Aorta (tissue), 5 donors: ENCODE results near the gene ETS1. TPM values are rescaled to one million over a fixed set of nuclear protein-coding genes. Genes with fewer than 3 reads are reported as not detected.

Experiments
- ATAC-seq: fragments of 200-7000 bp; cut with Tn5 transposase; one replicate; pipeline ENCODE4 v1.9.1; 2022; ENCODE audit warnings: moderate library complexity; ENCODE audit not compliant: low FRiP score
- DNase-seq, 2 donors: peaks; one replicate each; pipeline ENCODE4 v3.0.0-alpha.2; 2020
- H3K27ac ChIP-seq, 2 donors: one replicate each; pipeline ENCODE4 v1.5.1; 2013; ENCODE audit warnings: low read length in 2 of 2, mild to moderate bottlenecking in 2 of 2, moderate library complexity in 2 of 2, control low read depth in 1 of 2, inconsistent platforms in 1 of 2, low read depth in 1 of 2
- H3K27me3 ChIP-seq, 2 donors: one replicate each; pipeline ENCODE4 v1.6.1; 2013; ENCODE audit warnings: control low read depth in 1 of 2, low read length in 1 of 2, mild to moderate bottlenecking in 1 of 2, moderate library complexity in 1 of 2; ENCODE audit not compliant: insufficient read depth in 2 of 2, control insufficient read depth in 1 of 2
- H3K36me3 ChIP-seq, 2 donors: one replicate each; pipeline ENCODE4 v1.6.1; 2013; ENCODE audit warnings: control low read depth in 1 of 2, low read length in 1 of 2, mild to moderate bottlenecking in 1 of 2; ENCODE audit not compliant: insufficient read depth in 2 of 2, control insufficient read depth in 1 of 2
- H3K4me1 ChIP-seq, 2 donors: one replicate each; pipeline ENCODE4 v1.6.1; 2013; ENCODE audit warnings: low read length in 2 of 2, control low read depth in 1 of 2, mild to moderate bottlenecking in 1 of 2, moderate library complexity in 1 of 2; ENCODE audit not compliant: insufficient read depth in 2 of 2, control insufficient read depth in 1 of 2
- H3K4me3 ChIP-seq, 2 donors: one replicate each; pipeline ENCODE4 v1.5.1; 2013; ENCODE audit warnings: low read length in 2 of 2, control low read depth in 1 of 2, mild to moderate bottlenecking in 1 of 2
- H3K9me3 ChIP-seq: one replicate; pipeline ENCODE4 v1.6.1; 2013; ENCODE audit warnings: mild to moderate bottlenecking, low read length; ENCODE audit not compliant: control insufficient read depth
- WGBS, 2 donors: extraction: QIAGEN DNeasy Blood & Tissue Kit; methylation state at CpG; one replicate each; pipeline ENCODE4 v1.1.7; 2013; 5-methylcytosine and 5-hydroxymethylcytosine counted together
- intact Hi-C, 2 donors: fragments of 100-400 bp; cut with DNase I; formaldehyde crosslinking; loops; one replicate each; pipeline versions ENCODE4 v1.14.2 to v1.15.0; 2022
- polyA plus RNA-seq, 2 donors: library from polyadenylated mRNA; stranded (reverse); fragments of 200-250 nt; gene quantifications; one replicate each; pipeline ENCODE4 v1.2.3, GENCODE V29; 2013
- total RNA-seq, 2 donors: library from RNA; stranded (reverse); fragmentation: NEBNext Ultra II Directional; extraction: Animal tissue kit (Norgen Biotek cat#: 25700); gene quantifications; one replicate each; pipeline ENCODE4 v1.2.1, GENCODE V29; 2021
- donor health status: healthy with polysubstance abuse.
- donor health status: Bipolar disorder and iron deficiency.
- donor health status: DM: no; HTN: no; CAD: no.
- donor health status: DM: no; HTN: no; CAD: no.
- donor health status: DM: yes; HTN: yes; CAD: no.

ETS1 gene
- total and polyA plus RNA-seq, 4 donors = 17.8 to 125 (median 69.8) TPM

- no peak overlapping the region for H3K27ac ChIP-seq
- ATAC-seq (no peak), DNase-seq (no peak)
- H3K36me3 ChIP-seq = no peaks in the 10 kb centered on the region
- intact Hi-C loops = no loop called here
- H3K4me1 ChIP-seq = no peaks in the 10 kb centered on the region
- 5 to 8% methylated on average over 1 of the region's 1 CpG for WGBS, 2 donors
- H3K27me3 ChIP-seq = no peaks in the 10 kb centered on the region
- no peak overlapping the region for H3K4me3 ChIP-seq
- no peaks in the 10 kb centered on the region for H3K9me3 ChIP-seq
Measured at GRCh38 chr11:128525411-128526243, 61.7 kb downstream of the ETS1 start.

- no peak for ATAC-seq
Measured at GRCh38 chr11:128524172-128524571, 63.2 kb downstream of the ETS1 start.

GRCh38 chr11:128523641-128524040 lies 63.7 kb downstream of the ETS1 start:
- 17 to 33% methylated on average over 2 of the region's 2 CpGs for WGBS, 2 donors
- ATAC-seq = no peak

More at GRCh38 chr11:128524172-128524571, 63.2 kb downstream of the ETS1 start:
- H3K27me3 ChIP-seq = no peaks in the 10 kb centered on the region
- H3K36me3 ChIP-seq = no peaks in the 10 kb centered on the region
- no peaks in the 10 kb centered on the region for H3K9me3 ChIP-seq
- no peak overlapping the region for H3K27ac ChIP-seq
- 83 to 89% methylated on average over 4 of the region's 4 CpGs for WGBS, 2 donors
- DNase-seq = no peak
- H3K4me1 ChIP-seq = peaks cover 0 to 2% of the 10 kb centered on the region in 2 donors
- intact Hi-C loops = loop anchor here (5.0 kb wide), 2 partner anchors 57 to 232 kb away; no protein-coding TSS in a partner anchor
- no peak overlapping the region for H3K4me3 ChIP-seq

GRCh38 chr11:128522943-128523518 lies 64.3 kb downstream of the ETS1 start:
- Histone ChIP-seq H3K27me3 (no peaks in the 10 kb centered on the region), H3K4me1 (peaks cover 0 to 2% of the 10 kb centered on the region in 2 donors), H3K9me3 (no peaks in the 10 kb centered on the region), H3K27ac (peak overlapping the region; percentile 58 to 64), H3K36me3 (no peaks in the 10 kb centered on the region), H3K4me3 (peak overlapping the region in 1 of 2 donors; percentile 28)
- intact Hi-C loops = loop anchor here (1.0 to 5.0 kb wide), 3 partner anchors 56 to 231 kb away; no protein-coding TSS in a partner anchor
- ATAC-seq (no peak), DNase-seq (no peak)
- WGBS, 2 donors = 22 to 28% methylated on average over 6 of the region's 6 CpGs

More at GRCh38 chr11:128523641-128524040, 63.7 kb downstream of the ETS1 start:
- no peak for DNase-seq
- peak overlapping the region; percentile 64 to 71 for H3K27ac ChIP-seq
- no peaks in the 10 kb centered on the region for H3K27me3 ChIP-seq
- H3K36me3 ChIP-seq = no peaks in the 10 kb centered on the region
- peaks cover 0 to 2% of the 10 kb centered on the region in 2 donors for H3K4me1 ChIP-seq
- no peak overlapping the region for H3K4me3 ChIP-seq
- no peaks in the 10 kb centered on the region for H3K9me3 ChIP-seq
- intact Hi-C loops = loop anchor here (5.0 kb wide), 2 partner anchors 56 to 231 kb away; no protein-coding TSS in a partner anchor

GRCh38 chr11:128522055-128522942 lies 65.1 kb downstream of the ETS1 start:
- WGBS, 2 donors = 1% methylated on average over 79 to 93 of the region's 93 CpGs
- peak overlapping the region; percentile 82 to 91 for H3K4me3 ChIP-seq
- peaks cover 0 to 2% of the 10 kb centered on the region in 2 donors for H3K4me1 ChIP-seq
- H3K9me3 ChIP-seq = no peaks in the 10 kb centered on the region
- peak; percentile 97 for ATAC-seq
- intact Hi-C loops = loop anchor here (1.0 to 5.0 kb wide), 3 partner anchors 55 to 230 kb away; no protein-coding TSS in a partner anchor
- H3K27me3 ChIP-seq = no peaks in the 10 kb centered on the region
- peak overlapping the region; percentile 71 to 97 for H3K27ac ChIP-seq
- DNase-seq = peak; percentile 96 to 97
- no peaks in the 10 kb centered on the region for H3K36me3 ChIP-seq

- Histone ChIP-seq H3K9me3 (no peaks in the 10 kb centered on the region), H3K4me1 (peaks cover under 1 to 2% of the 10 kb centered on the region in 2 donors)
- intact Hi-C loops = loop anchor here (1.0 to 5.0 kb wide), 3 partner anchors 54 to 229 kb away; no protein-coding TSS in a partner anchor
Measured at GRCh38 chr11:128521682-128522054, 65.7 kb downstream of the ETS1 start.

GRCh38 chr11:128520888-128521681 lies 66.3 kb downstream of the ETS1 start:
- intact Hi-C loops = loop anchor here (5.0 kb wide), 2 partner anchors 54 to 229 kb away; no protein-coding TSS in a partner anchor
- Histone ChIP-seq H3K9me3 (no peaks in the 10 kb centered on the region), H3K4me3 (peak overlapping the region; percentile 82 to 91), H3K36me3 (no peaks in the 10 kb centered on the region), H3K4me1 (peaks cover 2 to 4% of the 10 kb centered on the region in 2 donors), H3K27me3 (no peaks in the 10 kb centered on the region), H3K27ac (peak overlapping the region; percentile 71 to 97)
- 1 to 2% methylated on average over 12 of the region's 12 CpGs for WGBS, 2 donors
- DNase-seq = no peak
- no peak for ATAC-seq

More at GRCh38 chr11:128521682-128522054, 65.7 kb downstream of the ETS1 start:
- peak in 1 of 2 donors; percentile 58 for DNase-seq
- Histone ChIP-seq H3K27me3 (no peaks in the 10 kb centered on the region), H3K4me3 (peak overlapping the region; percentile 82 to 91), H3K27ac (peak overlapping the region; percentile 71 to 97), H3K36me3 (no peaks in the 10 kb centered on the region)
- ATAC-seq = peak; percentile 12
- WGBS, 2 donors = 0 to 1% methylated on average over 15 to 19 of the region's 19 CpGs
